GM12875 (cell line): ENCODE measurements around the gene XPR1.
"Not testable (repeated sequence)": the region's sequence is repeated elsewhere in the genome, so short reads cannot be mapped to it uniquely, and the experiment has no call there.

Experiments
- H3K4me3 ChIP-seq: one replicate; pipeline ENCODE4 v1.5.1; 2011; ENCODE audit warnings: low read depth, low read length, control low read depth
- CTCF ChIP-seq: IDR thresholded peaks from 2 replicates; pipeline ENCODE4 v1.5.1; 2011; ENCODE audit warnings: low read depth, mild to moderate bottlenecking, control low read depth, inconsistent platforms, low read length, moderate library complexity, borderline replicate concordance; ENCODE audit not compliant: insufficient read depth

XPR1 gene

GRCh38 chr1:180693564-180694244 is 61.9 kb downstream of the XPR1 start:
- no peak for TF ChIP-seq CTCF
- H3K4me3 ChIP-seq = no peak overlapping the region

GRCh38 chr1:180695282-180695681 is 63.5 kb downstream of the XPR1 start:
- no peak overlapping the region for H3K4me3 ChIP-seq
- TF ChIP-seq CTCF = no peak

GRCh38 chr1:180696361-180696760 is 64.5 kb downstream of the XPR1 start:
- H3K4me3 ChIP-seq = no peak overlapping the region
- no peak for TF ChIP-seq CTCF

GRCh38 chr1:180698580-180698979 is 66.8 kb downstream of the XPR1 start:
- TF ChIP-seq CTCF = no peak
- H3K4me3 ChIP-seq = no peak overlapping the region

DNA sequence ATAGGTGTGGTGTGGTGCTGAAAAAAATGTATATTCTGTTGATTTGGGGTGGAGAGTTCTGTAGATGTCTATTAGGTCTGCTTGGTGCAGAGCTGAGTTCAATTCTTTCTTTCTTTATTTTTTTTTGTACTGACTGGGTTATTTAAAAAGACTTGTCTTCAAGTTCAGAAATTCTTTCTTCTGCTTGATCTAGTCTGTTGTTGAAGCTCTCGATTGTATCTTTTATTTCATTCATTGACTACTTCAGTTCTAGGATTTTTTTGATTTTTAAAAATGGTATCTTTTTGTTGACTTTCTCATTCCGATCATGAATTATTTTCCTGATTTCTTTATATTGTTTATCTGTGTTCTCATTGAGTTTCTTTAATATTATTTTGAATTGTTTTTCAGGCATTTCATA is 70.6 kb downstream of the XPR1 start:
- H3K4me3 ChIP-seq = not testable (repeated sequence)

- H3K4me3 ChIP-seq = not testable (repeated sequence)
These were observed 78.9 kb downstream of the XPR1 start for GRCh38 chr1:180710746-180711145.

DNA sequence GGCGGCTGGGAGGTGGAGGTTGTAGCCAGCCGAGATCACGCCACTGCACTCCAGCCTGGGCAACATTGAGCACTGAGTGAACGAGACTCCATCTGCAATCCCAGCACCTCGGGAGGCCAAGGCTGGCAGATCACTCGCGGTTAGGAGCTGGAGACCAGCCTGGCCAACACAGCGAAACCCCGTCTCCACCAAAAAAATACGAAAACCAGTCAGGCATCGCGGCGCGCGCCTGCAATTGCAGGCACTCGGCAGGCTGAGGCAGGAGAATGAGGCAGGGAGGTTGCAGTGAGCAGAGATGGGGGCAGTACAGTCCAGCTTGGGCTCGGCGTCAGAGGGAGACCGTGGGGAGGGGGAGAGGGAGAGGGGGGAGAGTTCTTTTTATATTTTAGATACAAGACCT is 79.4 kb downstream of the XPR1 start:
- not testable (repeated sequence) for H3K4me3 ChIP-seq

DNA sequence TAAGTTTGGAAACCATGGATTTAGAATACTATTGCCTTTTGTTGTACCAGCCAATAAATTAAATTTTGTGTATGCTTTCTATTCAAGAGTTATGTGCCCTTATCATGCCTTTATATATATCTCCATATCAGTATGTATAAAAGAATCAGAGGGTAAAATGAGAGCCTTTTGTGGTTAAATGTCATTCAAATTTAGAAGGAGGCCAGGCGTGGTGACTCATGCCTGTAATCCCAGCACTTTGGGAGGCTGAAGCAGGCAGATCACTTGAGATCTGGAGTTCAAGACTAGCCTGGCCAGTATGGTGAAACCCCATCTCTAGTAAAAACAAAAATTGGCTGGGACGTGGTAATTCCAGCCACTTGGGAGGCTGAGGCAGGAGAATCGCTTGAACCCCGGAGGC is 88.9 kb downstream of the XPR1 start:
- H3K4me3 ChIP-seq = no peak overlapping the region
- no peak for TF ChIP-seq CTCF

- no peak overlapping the region for H3K4me3 ChIP-seq
- no peak for TF ChIP-seq CTCF
These were observed 90.8 kb downstream of the XPR1 start for GRCh38 chr1:180722586-180722985.
